Measurements from ENCODE around the gene STC2.
"Not testable (repeated sequence)": the region's sequence is repeated elsewhere in the genome, so short reads cannot be mapped to it uniquely, and the experiment has no call there.

Gene STC2

GRCh38 chr5:173294673-173295320 is 33.4 kb downstream of the STC2 start:
- no peak for DNase-seq (ENCODE audit: low spot score)

GRCh38 chr5:173293817-173294672 is 34.2 kb downstream of the STC2 start:
- DNase-seq (ENCODE audit: low spot score), result peak; percentile 57

- DNase-seq (ENCODE audit: low spot score), result no peak
Observed at GRCh38 chr5:173291722-173292658, 36.2 kb downstream of the STC2 start.

GRCh38 chr5:173290477-173291131 is 37.6 kb downstream of the STC2 start:
- no peak for DNase-seq (ENCODE audit: low spot score)

GRCh38 chr5:173289372-173289771 is 38.8 kb downstream of the STC2 start:
- DNase-seq (ENCODE audit: low spot score), result no peak

GRCh38 chr5:173288632-173289031 is 39.6 kb downstream of the STC2 start:
- DNase-seq (ENCODE audit: low spot score), result no peak

GRCh38 chr5:173287086-173287485 is 41.1 kb downstream of the STC2 start:
- no peak for DNase-seq (ENCODE audit: low spot score)

GRCh38 chr5:173284343-173284958 is 43.8 kb downstream of the STC2 start:
- DNase-seq (ENCODE audit: low spot score), result not testable (repeated sequence)

- peak; percentile 39 for DNase-seq (ENCODE audit: low spot score)
Observed at GRCh38 chr5:173283318-173284288, 44.6 kb downstream of the STC2 start.

GRCh38 chr5:173282916-173283315 is 45.3 kb downstream of the STC2 start:
- no peak for DNase-seq (ENCODE audit: low spot score)

- DNase-seq (ENCODE audit: low spot score), result no peak
Observed at GRCh38 chr5:173281910-173282309, 46.3 kb downstream of the STC2 start.

GRCh38 chr5:173279166-173279565 is 49.0 kb downstream of the STC2 start:
- no peak for DNase-seq (ENCODE audit: low spot score)

GRCh38 chr5:173278641-173279040 is 49.6 kb downstream of the STC2 start:
- DNase-seq (ENCODE audit: low spot score), result no peak

- no peak for DNase-seq (ENCODE audit: low spot score)
Observed at GRCh38 chr5:173278172-173278571, 50.0 kb downstream of the STC2 start.

GRCh38 chr5:173274771-173275170 is 53.4 kb downstream of the STC2 start:
- no peak for DNase-seq (ENCODE audit: low spot score)

GRCh38 chr5:173271419-173271818 is 56.8 kb downstream of the STC2 start:
- no peak for DNase-seq (ENCODE audit: low spot score)

- DNase-seq (ENCODE audit: low spot score), result no peak
Observed at GRCh38 chr5:173268750-173269432, 59.3 kb downstream of the STC2 start.

- DNase-seq (ENCODE audit: low spot score), result no peak
Observed at GRCh38 chr5:173265433-173265832, 62.8 kb downstream of the STC2 start.

Measured in CD4-positive, alpha-beta T cell treated with Interleukin-15 for 4 hours (primary cell).